Gastrocnemius medialis (tissue), 4 donors: ENCODE measurements around the gene TBCK.

Experiments
- CTCF ChIP-seq, 5 experiments: fragments of 450-650 bp in 3 of 5; fragments of 200-600 bp in 2 of 5; sonication (generic) in 2 of 5; IDR thresholded peaks in 4 of 5; conservative IDR thresholded peaks in 1 of 5; 1 replicate in 4 of 5; 2 replicates in 1 of 5; pipeline ENCODE4 v1.5.1; 2016 to 2019; ENCODE audit warnings: antibody characterized with exemption in 5 of 5, mild to moderate bottlenecking in 3 of 5, moderate library complexity in 3 of 5
- POLR2A ChIP-seq, 2 donors: fragments of 450-650 bp; IDR thresholded peaks; one replicate each; pipeline ENCODE4 v1.6.1; 2017; ENCODE audit warnings: antibody characterized with exemption in 2 of 2, mild to moderate bottlenecking in 2 of 2, moderate library complexity in 2 of 2

GRCh38 chr4:106287353-106287969, 28.5 kb downstream of the TBCK start:
- TF ChIP-seq CTCF (IDR thresholded peaks at IDR 0.05 in 4 of 5, conservative IDR thresholded peaks at IDR 0.05 in 1 of 5): no peak
- TF ChIP-seq POLR2A (IDR thresholded peaks at IDR 0.05): no peak
